ENCODE results near the gene GPR35. TPM values are rescaled to one million over a fixed set of nuclear protein-coding genes. Genes with fewer than 3 reads are reported as not detected.

Gene GPR35
- total RNA-seq, 1 experiment from 2014 or later, result 1.3 TPM

GRCh38 chr2:240581811-240582210, 43.5 kb upstream of the GPR35 start:
- Histone ChIP-seq H3K9me3 (ENCODE audit: control insufficient read depth, insufficient read depth, low read depth, low read length) (no peaks in the 10 kb centered on the region; the same call in 1 of the 2 replicates), H3K27me3 (ENCODE audit: control insufficient read depth, insufficient read depth, low read length) (no peaks in the 10 kb centered on the region), H3K4me1 (ENCODE audit: control insufficient read depth, insufficient read depth, low read length) (peaks cover 27% of the 10 kb centered on the region), H3K27ac (ENCODE audit: low read length) (no peak overlapping the region), H3K36me3 (ENCODE audit: control insufficient read depth, insufficient read depth, low read length) (peaks cover 5% of the 10 kb centered on the region; the same call in 1 of the 2 replicates), H3K4me3 (ENCODE audit: low read depth in 2 of 2, low read length in 2 of 2) (no peak overlapping the region)
- POLR2A ChIA-PET, result no interaction called here
- CTCF ChIA-PET, result no interaction called here
- no peak for ATAC-seq
- intact Hi-C loops (cut with micrococcal nuclease; ENCODE audit: unreplicated experiment), result no loop called here
- no TSS peak for BruUV-seq (replicated peaks)
- no peak for DNase-seq (ENCODE audit: low read depth, low spot score)
- TF ChIP-seq CTCF (IDR thresholded peaks at IDR 0.05), result no peak
- no peak for TF ChIP-seq SIN3A (IDR thresholded peaks at IDR 0.05; ENCODE audit: borderline replicate concordance, insufficient read depth, low read depth, low read length)
- no peak for TF ChIP-seq REST (IDR thresholded peaks at IDR 0.05; ENCODE audit: insufficient read depth in 1 of 2, low read depth in 2 of 2, low read length in 1 of 2)
- no peak for TF ChIP-seq POLR2AphosphoS5 (IDR thresholded peaks at IDR 0.05; ENCODE audit: low read depth, low read length)
- TF ChIP-seq TCF7L2 (IDR thresholded peaks at IDR 0.05; ENCODE audit: low read depth, low read length), result no peak
- in situ Hi-C loops (cut with HindIII; ENCODE audit: low pct_unique_long_range_greater_than_20kb, low sequenced_read_pairs), result no loop called here

- no peak for ATAC-seq
- Histone ChIP-seq H3K27me3 (ENCODE audit: control insufficient read depth, insufficient read depth, low read length) (no peaks in the 10 kb centered on the region), H3K27ac (ENCODE audit: low read length) (no peak overlapping the region), H3K36me3 (ENCODE audit: control insufficient read depth, insufficient read depth, low read length) (peaks cover 5% of the 10 kb centered on the region; the same call in 1 of the 2 replicates), H3K4me1 (ENCODE audit: control insufficient read depth, insufficient read depth, low read length) (peaks cover 30% of the 10 kb centered on the region), H3K9me3 (ENCODE audit: control insufficient read depth, insufficient read depth, low read depth, low read length) (no peaks in the 10 kb centered on the region; the same call in 1 of the 2 replicates), H3K4me3 (ENCODE audit: low read depth in 2 of 2, low read length in 2 of 2) (no peak overlapping the region)
- POLR2A ChIA-PET, result no interaction called here
- intact Hi-C loops (cut with micrococcal nuclease; ENCODE audit: unreplicated experiment), result no loop called here
- no TSS peak for BruUV-seq (replicated peaks)
- CTCF ChIA-PET, result interaction anchor here (0.6 kb wide), 1 partner anchor 306 kb away, joined by 7 read pairs; no protein-coding TSS in a partner anchor
- DNase-seq (ENCODE audit: low read depth, low spot score), result no peak
- peak; percentile 37; the same call in 1 of the 2 replicates for TF ChIP-seq POLR2AphosphoS5 (IDR thresholded peaks at IDR 0.05; ENCODE audit: low read depth, low read length)
- no peak for TF ChIP-seq SIN3A (IDR thresholded peaks at IDR 0.05; ENCODE audit: borderline replicate concordance, insufficient read depth, low read depth, low read length)
- TF ChIP-seq REST (IDR thresholded peaks at IDR 0.05; ENCODE audit: insufficient read depth in 1 of 2, low read depth in 2 of 2, low read length in 1 of 2), result no peak
- in situ Hi-C loops (cut with HindIII; ENCODE audit: low pct_unique_long_range_greater_than_20kb, low sequenced_read_pairs), result no loop called here
Observed at GRCh38 chr2:240582781-240583180, 42.5 kb upstream of the GPR35 start.

All from Panc1 (cell line).